ENCODE results near the gene MB21D2.
A peak's percentile ranks its signal among the peaks of the same experiment; 100 is the strongest.
"Not testable (repeated sequence)": the region's sequence is repeated elsewhere in the genome, so short reads cannot be mapped to it uniquely, and the experiment has no call there.

Gene MB21D2

GRCh38 chr3:192917404-192918274 lies at the start of gene MB21D2:
TSS of gene MB21D2 (minus strand) at chr3:192917856. CDS start at chr3:192917840, 16 bp downstream.
- peak; percentile 21 to 35 for DNase-seq (ENCODE audit: low read depth in 1 of 2, low spot score in 1 of 2)

GRCh38 chr3:192964959-192965719 lies 47.5 kb upstream of the MB21D2 start:
- DNase-seq (ENCODE audit: low read depth in 1 of 2, low spot score in 1 of 2): not testable (repeated sequence)

- DNase-seq (ENCODE audit: low read depth in 1 of 2, low spot score in 1 of 2): no peak
These were observed 42.1 kb upstream of the MB21D2 start for GRCh38 chr3:192959773-192960172.

DNA sequence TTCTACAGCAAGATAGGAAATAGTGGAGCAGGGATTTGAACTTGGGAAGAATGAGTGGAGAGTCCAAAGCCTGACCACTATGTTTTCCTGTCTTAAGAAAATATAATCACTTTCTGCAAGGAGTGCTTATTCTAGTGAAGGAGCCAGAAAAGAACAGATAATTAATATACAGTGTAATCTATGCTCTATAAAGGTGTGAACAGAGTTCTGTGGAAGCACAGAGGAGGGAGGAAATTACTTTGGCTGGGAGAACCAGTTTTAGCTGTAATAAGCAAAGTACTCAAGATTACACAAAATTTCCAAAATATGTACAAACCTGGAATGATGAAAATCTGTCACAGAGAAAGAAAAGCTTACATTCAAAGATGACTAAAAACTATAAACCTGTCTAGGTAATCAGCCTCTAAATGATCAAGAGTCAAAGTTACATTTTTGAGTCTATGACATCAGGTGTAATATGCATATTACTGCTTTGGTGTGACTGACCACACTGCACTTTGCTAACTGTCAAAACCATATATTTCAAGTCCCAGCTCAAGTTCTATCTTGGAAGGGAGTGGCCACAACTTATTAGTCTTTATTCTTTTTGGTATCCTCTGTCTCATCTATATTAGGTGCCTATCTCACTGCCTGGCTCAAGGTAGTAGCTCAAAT lies 40.7 kb upstream of the MB21D2 start:
- no peak for DNase-seq (ENCODE audit: low read depth in 1 of 2, low spot score in 1 of 2)

- no peak for DNase-seq (ENCODE audit: low read depth in 1 of 2, low spot score in 1 of 2)
These were observed 39.9 kb upstream of the MB21D2 start for GRCh38 chr3:192957441-192958021.

DNA sequence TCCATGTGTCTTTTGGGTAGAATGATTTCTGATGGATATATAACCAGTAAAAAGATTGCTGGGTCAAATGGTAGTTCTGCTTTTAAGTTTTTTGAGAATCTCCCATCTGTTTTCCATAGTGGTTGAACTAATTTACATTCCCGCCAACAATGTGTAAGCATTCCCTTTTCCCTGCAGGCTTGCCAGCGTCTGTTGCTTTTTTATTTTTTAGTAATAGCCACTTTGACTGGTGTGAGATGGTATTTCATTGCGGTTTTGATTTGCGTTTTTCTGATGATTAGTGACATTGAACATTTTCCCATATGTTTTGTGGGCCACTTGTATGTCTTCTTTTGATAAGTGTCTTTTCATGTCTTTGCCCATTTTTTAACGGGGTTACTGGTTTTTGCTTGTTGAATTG lies 36.3 kb upstream of the MB21D2 start:
- no peak for DNase-seq (ENCODE audit: low read depth in 1 of 2, low spot score in 1 of 2)

DNA sequence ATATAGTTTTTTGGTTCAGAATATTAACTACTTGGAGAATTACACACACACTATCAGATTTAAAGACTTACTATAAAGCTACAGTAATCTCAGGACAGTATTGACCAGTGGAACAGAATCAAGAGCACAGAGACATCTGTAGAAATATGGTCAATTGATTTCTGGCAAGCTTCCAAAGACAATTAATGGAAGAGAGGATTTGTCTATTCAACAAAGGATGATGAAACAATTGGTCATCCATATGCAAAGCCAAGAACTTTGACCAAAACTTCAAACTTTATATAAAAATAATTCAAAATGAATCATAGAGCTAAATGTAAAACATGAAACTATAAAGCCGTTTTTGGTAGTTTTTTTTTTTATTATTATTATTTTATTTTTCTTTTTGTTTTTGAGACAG lies 29.8 kb upstream of the MB21D2 start:
- DNase-seq (ENCODE audit: low read depth in 1 of 2, low spot score in 1 of 2): no peak

GRCh38 chr3:192943393-192943792 lies 25.7 kb upstream of the MB21D2 start:
- no peak for DNase-seq (ENCODE audit: low read depth in 1 of 2, low spot score in 1 of 2)

DNA sequence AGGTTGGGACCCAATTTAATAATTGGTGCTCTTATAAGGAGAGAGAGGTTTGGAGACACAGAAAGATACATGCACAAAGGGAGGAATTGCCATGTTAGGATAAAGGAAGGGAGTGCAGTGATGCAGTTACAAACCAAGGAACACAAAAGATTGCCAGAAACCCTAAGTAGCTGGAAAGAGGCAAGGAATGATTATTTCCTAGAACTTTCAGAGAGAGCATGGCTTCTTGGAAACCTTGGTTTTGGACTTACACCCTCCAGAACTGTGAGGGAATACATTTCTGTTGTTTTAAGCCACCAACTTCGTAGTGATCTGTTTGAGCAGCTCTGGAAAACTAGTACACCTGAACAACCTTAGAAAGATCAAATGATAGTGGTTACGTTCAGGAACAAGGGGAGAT lies 25.0 kb upstream of the MB21D2 start:
- DNase-seq (ENCODE audit: low read depth in 1 of 2, low spot score in 1 of 2): no peak

DNA sequence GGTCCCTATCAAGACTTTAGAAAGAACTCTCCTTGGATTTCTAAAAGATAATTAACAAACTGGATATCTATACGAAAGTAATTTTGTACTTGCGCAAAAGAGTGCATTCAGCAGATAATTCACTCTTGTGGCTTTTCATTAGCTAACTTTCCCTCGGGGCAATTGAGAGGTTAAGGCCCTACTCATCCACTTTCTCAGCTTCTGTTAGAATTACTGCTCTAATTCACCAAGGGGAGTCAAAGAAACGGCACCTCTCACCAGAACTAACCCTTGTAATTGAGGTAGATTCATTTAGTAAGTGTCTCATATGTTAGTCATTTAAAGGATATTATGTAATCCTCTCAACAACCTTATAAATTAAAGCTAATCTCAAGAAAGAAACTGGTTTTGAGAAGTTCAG lies 22.5 kb upstream of the MB21D2 start:
- no peak for DNase-seq (ENCODE audit: low read depth in 1 of 2, low spot score in 1 of 2)

- DNase-seq (ENCODE audit: low read depth in 1 of 2, low spot score in 1 of 2): no peak
These were observed 17.8 kb upstream of the MB21D2 start for GRCh38 chr3:192935441-192935840.

GRCh38 chr3:192933779-192934460 lies 16.3 kb upstream of the MB21D2 start:
- DNase-seq (ENCODE audit: low read depth in 1 of 2, low spot score in 1 of 2): no peak

- DNase-seq (ENCODE audit: low read depth in 1 of 2, low spot score in 1 of 2): no peak
These were observed 15.6 kb upstream of the MB21D2 start for GRCh38 chr3:192933259-192933658.

- no peak for DNase-seq (ENCODE audit: low read depth in 1 of 2, low spot score in 1 of 2)
These were observed 14.2 kb upstream of the MB21D2 start for GRCh38 chr3:192931825-192932224.

DNA sequence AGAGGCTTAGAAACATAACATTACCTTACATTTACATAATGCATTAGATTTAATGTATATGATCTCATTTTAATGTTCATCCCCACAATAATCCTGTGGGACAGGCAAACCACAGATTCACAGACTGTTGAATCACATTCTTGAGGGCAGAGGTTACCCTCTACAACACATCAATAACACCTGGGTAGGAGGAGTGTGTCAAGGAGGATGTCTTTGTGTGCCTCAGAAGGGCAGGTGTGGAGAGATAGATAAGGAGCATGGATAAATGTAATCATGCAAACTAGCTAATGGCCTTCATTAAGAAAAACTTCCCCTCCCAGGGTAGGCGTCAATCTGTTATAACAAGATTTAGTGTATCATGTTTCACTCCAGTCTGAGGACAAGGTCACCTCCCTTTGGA lies 12.9 kb upstream of the MB21D2 start:
- no peak for DNase-seq (ENCODE audit: low read depth in 1 of 2, low spot score in 1 of 2)

DNA sequence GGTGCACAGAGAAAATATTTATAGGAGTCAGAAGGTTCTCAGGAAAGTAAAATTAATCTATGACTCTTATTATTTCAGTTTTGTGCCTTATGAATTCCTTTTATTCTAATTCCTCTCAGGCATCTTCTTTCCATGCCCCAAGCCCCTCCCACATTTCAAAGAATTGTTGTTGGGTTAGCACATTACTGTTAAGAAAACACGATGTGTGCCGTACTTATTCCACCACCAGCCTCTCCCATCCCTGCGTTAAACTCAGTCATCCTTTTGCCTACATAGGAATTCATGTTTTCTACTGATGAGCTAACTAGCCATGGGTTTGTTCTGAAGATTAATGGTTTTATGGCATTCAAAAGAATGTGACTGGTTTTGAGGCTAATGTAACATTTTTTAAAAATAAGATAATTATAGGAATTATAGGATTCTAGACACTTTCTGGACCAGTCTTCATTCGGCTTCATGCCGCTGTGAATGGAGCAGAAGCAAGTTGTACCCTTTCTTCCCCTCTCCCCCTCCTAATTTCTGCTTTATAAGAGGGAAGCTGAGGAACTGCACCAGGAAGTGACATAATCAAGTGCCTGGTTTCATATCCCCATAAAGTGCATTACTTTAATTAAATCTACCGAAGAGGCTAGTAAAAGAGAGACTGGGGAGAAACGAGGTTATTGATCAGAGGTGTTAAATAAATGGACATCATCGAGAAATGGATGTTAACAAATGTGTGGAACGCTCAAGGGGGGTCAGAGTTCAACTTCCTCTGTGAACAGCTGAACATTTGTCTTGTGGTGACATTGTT lies 12.3 kb upstream of the MB21D2 start:
- DNase-seq (ENCODE audit: low read depth in 1 of 2, low spot score in 1 of 2): no peak

- no peak for DNase-seq (ENCODE audit: low read depth in 1 of 2, low spot score in 1 of 2)
These were observed 11.5 kb upstream of the MB21D2 start for GRCh38 chr3:192929146-192929545.

DNA sequence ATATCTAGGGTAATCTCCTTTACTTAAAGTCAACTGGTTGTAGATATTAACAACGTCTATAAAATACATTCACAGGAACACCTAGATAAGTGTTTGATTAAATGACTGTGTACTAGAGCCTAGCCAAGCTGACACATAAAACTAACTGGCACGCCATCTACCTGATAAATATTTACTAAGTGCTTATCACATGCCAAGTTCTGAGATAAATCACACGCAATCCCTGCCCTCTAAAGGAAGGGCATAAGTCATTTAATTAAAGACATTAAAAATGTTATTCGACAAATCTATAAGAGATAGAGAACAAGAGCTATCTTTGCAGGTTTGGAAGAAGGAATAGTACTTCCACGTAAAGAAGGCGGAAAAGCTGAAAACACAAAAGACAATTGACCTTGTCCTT lies 11.1 kb upstream of the MB21D2 start:
- no peak for DNase-seq (ENCODE audit: low read depth in 1 of 2, low spot score in 1 of 2)

DNA sequence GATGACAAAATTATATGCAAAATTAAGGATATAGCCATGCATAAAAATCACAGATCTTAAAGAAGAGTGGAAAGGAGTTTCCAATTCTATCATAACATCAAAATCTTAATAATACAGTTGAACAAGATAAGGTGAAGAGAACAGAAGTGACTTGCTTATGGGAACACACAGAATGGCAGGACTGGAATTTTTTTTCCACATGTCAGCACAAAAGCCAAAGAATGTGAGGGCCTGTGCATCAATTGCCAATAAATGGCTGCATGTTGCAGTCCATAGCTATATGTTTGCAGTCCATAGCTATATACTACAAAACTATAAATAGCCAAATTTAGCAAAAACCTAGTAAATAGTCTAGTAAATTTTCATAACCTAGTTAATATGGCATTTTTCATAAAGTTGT lies 10.4 kb upstream of the MB21D2 start:
- no peak for DNase-seq (ENCODE audit: low read depth in 1 of 2, low spot score in 1 of 2)

DNA sequence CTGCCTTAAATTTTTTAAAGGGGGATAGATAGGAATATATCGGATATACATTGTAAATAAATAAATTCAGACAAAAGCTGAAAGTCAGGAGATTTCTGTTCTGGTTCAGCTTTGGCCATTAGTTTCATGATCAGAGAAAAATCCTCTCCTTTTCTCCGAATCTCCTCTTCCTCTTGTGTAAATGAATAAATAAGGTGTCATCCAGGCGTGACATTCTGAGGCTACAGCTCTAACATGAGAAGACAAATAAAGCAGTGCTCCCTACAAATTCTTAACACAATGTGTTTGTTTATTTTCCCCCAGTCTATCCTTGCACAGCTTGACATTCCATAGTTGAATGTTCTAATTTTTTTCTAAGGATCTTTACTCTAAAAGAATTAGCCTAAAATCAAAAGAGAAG lies 9.4 kb upstream of the MB21D2 start:
- no peak for DNase-seq (ENCODE audit: low read depth in 1 of 2, low spot score in 1 of 2)
